SKM-1 (cell line): ENCODE measurements around the gene DIPK1C.
"Not testable (repeated sequence)": the region's sequence is repeated elsewhere in the genome, so short reads cannot be mapped to it uniquely, and the experiment has no call there.

Experiments
- DNase-seq: peaks from one replicate; lab custom pipeline; 2025; ENCODE audit not compliant: unreplicated experiment; lab: John Stamatoyannopoulos, UW

Gene DIPK1C

GRCh38 chr18:74457043-74457724 lies at the start of gene DIPK1C:
Gene DIPK1C, minus strand, starts transcription at chr18:74457308. Its CDS starts 49 bp downstream, at chr18:74457259.
- no peak for DNase-seq

GRCh38 chr18:74506448-74507084 lies 49.5 kb upstream of the DIPK1C start:
- no peak for DNase-seq

GRCh38 chr18:74505776-74506175 lies 48.7 kb upstream of the DIPK1C start:
- no peak for DNase-seq

- DNase-seq, result no peak
Measured at GRCh38 chr18:74503137-74503536, 46.0 kb upstream of the DIPK1C start.

GRCh38 chr18:74501386-74501785 lies 44.3 kb upstream of the DIPK1C start:
- no peak for DNase-seq

- DNase-seq, result not testable (repeated sequence)
Measured at GRCh38 chr18:74500774-74501173, 43.7 kb upstream of the DIPK1C start.

- no peak for DNase-seq
Measured at GRCh38 chr18:74500372-74500771, 43.3 kb upstream of the DIPK1C start.

- peak; percentile 29 for DNase-seq
Measured at GRCh38 chr18:74499633-74500032, 42.5 kb upstream of the DIPK1C start.

GRCh38 chr18:74498712-74499627 lies 41.9 kb upstream of the DIPK1C start:
- peak; percentile 50 for DNase-seq

- no peak for DNase-seq
Measured at GRCh38 chr18:74497778-74498177, 40.7 kb upstream of the DIPK1C start.

- no peak for DNase-seq
Measured at GRCh38 chr18:74497324-74497676, 40.2 kb upstream of the DIPK1C start.

GRCh38 chr18:74496508-74497323 lies 39.6 kb upstream of the DIPK1C start:
- peak; percentile 16 for DNase-seq

GRCh38 chr18:74495581-74496507 lies 38.7 kb upstream of the DIPK1C start, which contains the start of gene CNDP2:
Gene CNDP2, plus strand, starts transcription at chr18:74496363. Its CDS starts 3,611 bp downstream, at chr18:74499974.
- DNase-seq, result peak; percentile 93

GRCh38 chr18:74494514-74494913 lies 37.4 kb upstream of the DIPK1C start:
- DNase-seq, result no peak

GRCh38 chr18:74493689-74494088 lies 36.6 kb upstream of the DIPK1C start:
- no peak for DNase-seq

- DNase-seq, result no peak
Measured at GRCh38 chr18:74492259-74492658, 35.2 kb upstream of the DIPK1C start.

- DNase-seq, result no peak
Measured at GRCh38 chr18:74489676-74490075, 32.6 kb upstream of the DIPK1C start.

GRCh38 chr18:74488864-74489263 lies 31.8 kb upstream of the DIPK1C start:
- DNase-seq, result no peak

- DNase-seq, result no peak
Measured at GRCh38 chr18:74488354-74488753, 31.2 kb upstream of the DIPK1C start.
